Measurements from ENCODE around the gene HTT.

The HTT gene

DNA sequence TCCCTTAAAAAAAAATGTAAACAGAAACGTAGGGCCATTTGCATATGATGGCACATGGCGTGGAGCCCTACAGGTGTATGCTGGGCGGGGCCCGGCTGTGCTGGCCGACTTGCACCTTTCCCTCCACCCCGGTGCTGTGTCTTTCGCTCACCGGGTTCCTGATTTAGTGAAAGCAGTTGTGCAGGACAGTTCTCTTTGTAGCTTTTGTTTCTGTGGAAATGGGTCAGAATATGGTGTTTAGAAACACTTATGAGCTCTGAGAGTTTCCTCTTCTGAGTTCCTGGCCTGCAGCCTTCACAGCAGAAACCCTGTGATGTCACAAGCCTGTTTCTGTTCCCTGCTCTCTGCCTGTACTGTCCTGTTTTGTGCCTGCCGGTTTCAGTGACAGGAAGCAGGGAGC is 152.0 kb downstream of the HTT start:
- Histone ChIP-seq H2AFZ (ENCODE audit: low read length) (no peak overlapping the region), H3K27ac (ENCODE audit: low read length) (peak overlapping the region; percentile 39; the same call in 1 of the 2 replicates), H4K20me1 (ENCODE audit: insufficient read depth, low read length) (no peaks in the 10 kb centered on the region), H3K27me3 (replicated peaks; ENCODE audit: insufficient read depth, low read length) (no peaks in the 10 kb centered on the region), H3K9me2 (replicated peaks; ENCODE audit: insufficient read depth, low read length) (no peaks in the 10 kb centered on the region), H3K4me3 (ENCODE audit: low read length) (no peak overlapping the region), H3K9me3 (replicated peaks; ENCODE audit: insufficient read depth, low read length) (no peaks in the 10 kb centered on the region), H3K4me2 (ENCODE audit: low read depth, low read length) (peak overlapping the region; percentile 8; the same call in 1 of the 2 replicates), H3K9ac (ENCODE audit: low read length) (no peak overlapping the region), H3K36me3 (replicated peaks; ENCODE audit: insufficient read depth, low read length) (peaks cover 4% of the 10 kb centered on the region; the same call in 1 of the 2 replicates), H3K4me1 (ENCODE audit: low read length) (peaks cover 11% of the 10 kb centered on the region), H3F3A (ENCODE audit: insufficient read depth, low read length) (peaks cover 8% of the 10 kb centered on the region), H3K79me2 (ENCODE audit: low read length) (no peaks in the 10 kb centered on the region)
- peak; percentile 48 for DNase-seq
- TF ChIP-seq, protein P1, sequence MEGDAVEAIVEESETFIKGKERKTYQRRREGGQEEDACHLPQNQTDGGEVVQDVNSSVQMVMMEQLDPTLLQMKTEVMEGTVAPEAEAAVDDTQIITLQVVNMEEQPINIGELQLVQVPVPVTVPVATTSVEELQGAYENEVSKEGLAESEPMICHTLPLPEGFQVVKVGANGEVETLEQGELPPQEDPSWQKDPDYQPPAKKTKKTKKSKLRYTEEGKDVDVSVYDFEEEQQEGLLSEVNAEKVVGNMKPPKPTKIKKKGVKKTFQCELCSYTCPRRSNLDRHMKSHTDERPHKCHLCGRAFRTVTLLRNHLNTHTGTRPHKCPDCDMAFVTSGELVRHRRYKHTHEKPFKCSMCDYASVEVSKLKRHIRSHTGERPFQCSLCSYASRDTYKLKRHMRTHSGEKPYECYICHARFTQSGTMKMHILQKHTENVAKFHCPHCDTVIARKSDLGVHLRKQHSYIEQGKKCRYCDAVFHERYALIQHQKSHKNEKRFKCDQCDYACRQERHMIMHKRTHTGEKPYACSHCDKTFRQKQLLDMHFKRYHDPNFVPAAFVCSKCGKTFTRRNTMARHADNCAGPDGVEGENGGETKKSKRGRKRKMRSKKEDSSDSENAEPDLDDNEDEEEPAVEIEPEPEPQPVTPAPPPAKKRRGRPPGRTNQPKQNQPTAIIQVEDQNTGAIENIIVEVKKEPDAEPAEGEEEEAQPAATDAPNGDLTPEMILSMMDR (IDR thresholded peaks at IDR 0.05; ENCODE audit: low read length): no peak
- TF ChIP-seq EZH2 (optimal IDR thresholded peaks at IDR 0.05; ENCODE audit: low read depth, low read length) (no peak), EZH2phosphoT487 (IDR thresholded peaks at IDR 0.05; ENCODE audit: low read length) (no peak)

GRCh38 chr4:3226944-3227343 is 152.5 kb downstream of the HTT start:
- Histone ChIP-seq H3K36me3 (replicated peaks; ENCODE audit: insufficient read depth, low read length) (peaks cover 4% of the 10 kb centered on the region; the same call in 1 of the 2 replicates), H3K79me2 (ENCODE audit: low read length) (no peaks in the 10 kb centered on the region), H3F3A (ENCODE audit: insufficient read depth, low read length) (peaks cover 8% of the 10 kb centered on the region), H3K9ac (ENCODE audit: low read length) (no peak overlapping the region), H3K4me2 (ENCODE audit: low read depth, low read length) (peak overlapping the region; percentile 8; the same call in 1 of the 2 replicates), H3K9me2 (replicated peaks; ENCODE audit: insufficient read depth, low read length) (no peaks in the 10 kb centered on the region), H3K27me3 (replicated peaks; ENCODE audit: insufficient read depth, low read length) (no peaks in the 10 kb centered on the region), H2AFZ (ENCODE audit: low read length) (no peak overlapping the region), H3K27ac (ENCODE audit: low read length) (peak overlapping the region; percentile 39; the same call in 1 of the 2 replicates), H3K4me1 (ENCODE audit: low read length) (peaks cover 11% of the 10 kb centered on the region), H3K9me3 (replicated peaks; ENCODE audit: insufficient read depth, low read length) (no peaks in the 10 kb centered on the region), H4K20me1 (ENCODE audit: insufficient read depth, low read length) (no peaks in the 10 kb centered on the region), H3K4me3 (ENCODE audit: low read length) (no peak overlapping the region)
- TF ChIP-seq EZH2phosphoT487 (IDR thresholded peaks at IDR 0.05; ENCODE audit: low read length): no peak
- TF ChIP-seq, protein P1 (IDR thresholded peaks at IDR 0.05; ENCODE audit: low read length): no peak
- no peak for TF ChIP-seq EZH2 (optimal IDR thresholded peaks at IDR 0.05; ENCODE audit: low read depth, low read length)
- DNase-seq: no peak

DNA sequence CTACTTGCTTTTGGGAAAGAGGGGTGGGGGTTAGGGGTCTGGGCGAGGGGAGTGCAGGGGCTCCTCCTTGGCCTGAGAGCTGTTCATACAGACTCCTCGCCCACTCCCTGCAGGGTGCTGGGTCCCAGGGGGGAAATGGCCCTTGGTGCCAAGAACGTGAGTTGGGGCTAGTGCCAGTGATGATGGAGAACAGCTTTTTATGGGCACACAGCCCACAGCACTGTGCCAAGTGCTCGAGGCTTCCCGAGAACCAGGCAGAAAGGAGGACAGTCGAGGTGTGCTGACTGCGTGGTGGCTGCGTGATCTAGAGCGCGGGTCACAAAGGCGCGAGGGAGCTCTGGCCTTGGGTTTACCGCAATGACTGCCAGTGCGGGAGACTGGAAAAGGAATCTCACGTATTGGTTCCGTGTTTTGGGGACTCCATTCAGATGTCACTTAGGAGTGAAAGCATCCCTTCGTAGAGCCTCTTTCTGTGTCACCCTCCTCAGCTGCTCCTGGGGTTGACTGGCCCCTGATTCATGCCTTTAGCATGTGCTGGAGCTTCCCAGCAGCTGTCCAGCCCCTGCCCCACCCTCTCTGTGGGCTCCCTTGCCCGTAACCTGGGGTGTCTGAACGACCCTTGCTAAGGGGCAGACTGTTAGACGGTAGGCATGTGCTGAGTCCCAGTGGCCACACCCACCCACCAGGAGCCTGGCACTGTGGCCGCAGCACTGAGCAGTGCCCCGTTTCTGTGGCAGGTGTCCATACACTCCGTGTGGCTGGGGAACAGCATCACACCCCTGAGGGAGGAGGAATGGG is 153.6 kb downstream of the HTT start:
- Histone ChIP-seq H3K27me3 (replicated peaks; ENCODE audit: insufficient read depth, low read length) (no peaks in the 10 kb centered on the region), H4K20me1 (ENCODE audit: insufficient read depth, low read length) (no peaks in the 10 kb centered on the region), H3K9me2 (replicated peaks; ENCODE audit: insufficient read depth, low read length) (no peaks in the 10 kb centered on the region), H3K9me3 (replicated peaks; ENCODE audit: insufficient read depth, low read length) (no peaks in the 10 kb centered on the region), H3K4me1 (ENCODE audit: low read length) (peaks cover 11% of the 10 kb centered on the region), H3K4me3 (ENCODE audit: low read length) (no peak overlapping the region), H3K4me2 (ENCODE audit: low read depth, low read length) (no peak overlapping the region), H2AFZ (ENCODE audit: low read length) (no peak overlapping the region), H3F3A (ENCODE audit: insufficient read depth, low read length) (peaks cover 8% of the 10 kb centered on the region), H3K27ac (ENCODE audit: low read length) (no peak overlapping the region), H3K79me2 (ENCODE audit: low read length) (no peaks in the 10 kb centered on the region), H3K9ac (ENCODE audit: low read length) (no peak overlapping the region), H3K36me3 (replicated peaks; ENCODE audit: insufficient read depth, low read length) (peaks cover 4% of the 10 kb centered on the region; the same call in 1 of the 2 replicates)
- no peak for TF ChIP-seq EZH2 (optimal IDR thresholded peaks at IDR 0.05; ENCODE audit: low read depth, low read length)
- TF ChIP-seq, protein P1 (IDR thresholded peaks at IDR 0.05; ENCODE audit: low read length): no peak
- TF ChIP-seq EZH2phosphoT487 (IDR thresholded peaks at IDR 0.05; ENCODE audit: low read length): no peak
- DNase-seq: no peak
